ENCODE results near the gene TCP10L. TPM values are rescaled to one million over a fixed set of nuclear protein-coding genes. Genes with fewer than 3 reads are reported as not detected.

The TCP10L gene
- total and polyA plus RNA-seq, 10 of the 15 experiments (the other 5 are each of a cell fraction or from before 2014, with no cell fraction given) = 0.11 to 0.45 (median 0.19) TPM; not detected in 3

DNA sequence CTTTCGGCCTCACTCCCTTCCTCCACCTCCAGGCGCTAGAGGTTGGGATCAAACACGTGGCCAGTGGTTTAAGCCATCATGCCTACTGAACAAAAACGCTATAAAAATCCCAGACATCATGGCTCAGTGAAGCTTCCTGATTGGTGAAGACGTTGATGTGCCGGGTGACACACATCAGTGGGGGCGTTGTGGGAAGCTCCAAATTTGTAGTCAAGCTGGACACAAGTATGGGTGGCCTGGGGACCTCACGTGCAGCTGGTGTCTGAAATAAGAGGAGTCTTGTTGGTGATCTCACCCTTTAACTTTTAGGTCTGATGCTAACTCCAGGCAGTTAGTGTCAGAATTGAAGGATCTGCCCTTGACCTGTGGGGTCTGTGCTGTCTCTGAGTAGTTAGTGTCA lies 20.1 kb upstream of the TCP10L start:
- ChIA-PET RAD21 (ENCODE audit: unreplicated experiment) (no interaction called here), POLR2A (no interaction called here), SMC1A (ENCODE audit: uncharacterized antibody, unreplicated experiment) (no interaction called here), CTCF (no interaction called here)
- Histone ChIP-seq H4K20me1 (ENCODE audit: control insufficient read depth, insufficient read depth) (no peaks in the 10 kb centered on the region), H3K27ac (ENCODE audit: control insufficient read depth, insufficient read depth) (no peak overlapping the region), H3K4me3 (no peak overlapping the region), H3K36me3 (ENCODE audit: control insufficient read depth in 2 of 2, insufficient read depth in 2 of 2, low read length in 1 of 2) (peaks cover 9 to 30% of the 10 kb centered on the region in 2 experiments; a peak in 3 of 4 replicates), H3K27me3 (replicated peaks in 1 of 2; ENCODE audit: control insufficient read depth in 2 of 2, insufficient read depth in 2 of 2, low read length in 1 of 2) (no peaks in the 10 kb centered on the region), H3K79me2 (ENCODE audit: control insufficient read depth, insufficient read depth, low read length) (peaks cover 2% of the 10 kb centered on the region), H3K9me3 (replicated peaks; ENCODE audit: control insufficient read depth, insufficient read depth, low read length) (no peaks in the 10 kb centered on the region), H3K9ac (ENCODE audit: control insufficient read depth, insufficient read depth, low read length) (no peak overlapping the region), H2AFZ (ENCODE audit: control insufficient read depth, low read depth, low read length) (no peak overlapping the region), H3K4me2 (ENCODE audit: control insufficient read depth, insufficient read depth) (no peak overlapping the region), H3K4me1 (ENCODE audit: control insufficient read depth, insufficient read depth, low read length) (no peaks in the 10 kb centered on the region)
- FAIRE-seq (no peak), DNase-seq (ENCODE audit: low read depth, low spot score) (no peak), ATAC-seq (no peak)
- intact Hi-C loops (cut with micrococcal nuclease; ENCODE audit: unreplicated experiment) = loop anchor here (10.0 kb wide), 1 partner anchor 741 kb away; no protein-coding TSS in a partner anchor
- in situ Hi-C loops (cut with MboI) = loop anchor here (10.0 kb wide), 1 partner anchor 201 kb away; no protein-coding TSS in a partner anchor
- no peak for TF ChIP-seq CBX5 (IDR thresholded peaks at IDR 0.05; ENCODE audit: low read depth)
- WGBS (ENCODE audit: insufficient coverage, insufficient replicate concordance, low lambda C conversion rate, missing lambda C conversion rate) = 84% methylated on average over 8 of the region's 8 CpGs
- BruUV-seq (replicated peaks) = no TSS peak

DNA sequence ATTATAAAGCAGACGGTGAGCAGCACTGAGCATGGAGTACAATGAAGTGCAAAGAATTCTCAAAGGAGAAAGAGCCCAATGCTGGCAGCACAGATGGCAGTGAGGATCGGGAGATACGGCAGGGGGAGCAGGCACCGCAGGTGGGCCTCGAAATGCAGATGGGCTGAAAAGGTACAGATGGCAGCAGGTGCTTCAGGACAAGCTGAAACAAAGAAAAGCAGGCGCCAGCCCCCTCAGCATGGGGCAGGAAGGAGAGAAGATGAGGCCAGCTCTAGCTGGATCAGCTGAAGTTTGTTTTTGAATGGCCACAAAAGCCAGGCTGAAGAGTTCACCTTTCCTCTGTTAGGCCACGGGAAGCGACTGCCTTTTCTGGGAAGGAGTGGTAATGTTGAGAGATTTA lies 19.1 kb upstream of the TCP10L start:
- H3K4me2 ChIP-seq (ENCODE audit: control insufficient read depth, insufficient read depth) = no peak overlapping the region
- no peak overlapping the region for H3K4me3 ChIP-seq
- H3K27ac ChIP-seq (ENCODE audit: control insufficient read depth, insufficient read depth) = no peak overlapping the region
- H3K4me1 ChIP-seq (ENCODE audit: control insufficient read depth, insufficient read depth, low read length) = no peaks in the 10 kb centered on the region
- H4K20me1 ChIP-seq (ENCODE audit: control insufficient read depth, insufficient read depth) = no peaks in the 10 kb centered on the region
- H3K36me3 ChIP-seq (ENCODE audit: control insufficient read depth in 2 of 2, insufficient read depth in 2 of 2, low read length in 1 of 2) = peaks cover 9 to 26% of the 10 kb centered on the region in 2 experiments; a peak in 3 of 4 replicates
- POLR2A ChIA-PET = no interaction called here
- no peak for ATAC-seq
- no peaks in the 10 kb centered on the region for H3K27me3 ChIP-seq (replicated peaks in 1 of 2; ENCODE audit: control insufficient read depth in 2 of 2, insufficient read depth in 2 of 2, low read length in 1 of 2)
- intact Hi-C loops (cut with micrococcal nuclease; ENCODE audit: unreplicated experiment) = loop anchor here (10.0 kb wide), 1 partner anchor 740 kb away; no protein-coding TSS in a partner anchor
- H3K9ac ChIP-seq (ENCODE audit: control insufficient read depth, insufficient read depth, low read length) = no peak overlapping the region
- BruUV-seq (replicated peaks) = no TSS peak
- no peak for FAIRE-seq
- SMC1A ChIA-PET (ENCODE audit: uncharacterized antibody, unreplicated experiment) = no interaction called here
- RAD21 ChIA-PET (ENCODE audit: unreplicated experiment) = no interaction called here
- no peaks in the 10 kb centered on the region for H3K9me3 ChIP-seq (replicated peaks; ENCODE audit: control insufficient read depth, insufficient read depth, low read length)
- WGBS (ENCODE audit: insufficient coverage, insufficient replicate concordance, low lambda C conversion rate, missing lambda C conversion rate) = 95% methylated on average over 8 of the region's 8 CpGs
- in situ Hi-C loops (cut with MboI) = loop anchor here (10.0 kb wide), 1 partner anchor 200 kb away; no protein-coding TSS in a partner anchor
- no peak for DNase-seq (ENCODE audit: low read depth, low spot score)
- CTCF ChIA-PET = no interaction called here
- H2AFZ ChIP-seq (ENCODE audit: control insufficient read depth, low read depth, low read length) = no peak overlapping the region
- H3K79me2 ChIP-seq (ENCODE audit: control insufficient read depth, insufficient read depth, low read length) = no peaks in the 10 kb centered on the region
- no peak for TF ChIP-seq MXI1 (IDR thresholded peaks at IDR 0.05; ENCODE audit: low read depth, low read length)
- TF ChIP-seq ZNF687 (IDR thresholded peaks at IDR 0.05) = no peak
- no peak for TF ChIP-seq IRF4 (IDR thresholded peaks at IDR 0.05; ENCODE audit: low read depth, low read length)
- no peak for TF ChIP-seq EP300 (IDR thresholded peaks at IDR 0.05; ENCODE audit: borderline replicate concordance in 1 of 2, control insufficient read depth in 1 of 2, low read depth in 2 of 2, low read length in 2 of 2)
- TF ChIP-seq CBX5 (IDR thresholded peaks at IDR 0.05; ENCODE audit: low read depth) = no peak
- no peak for TF ChIP-seq CREB1 (IDR thresholded peaks at IDR 0.05; ENCODE audit: low read depth)
- TF ChIP-seq NBN (IDR thresholded peaks at IDR 0.05) = no peak
- no peak for TF ChIP-seq EZH2 (IDR thresholded peaks at IDR 0.05; ENCODE audit: borderline replicate concordance, control insufficient read depth, low read depth, low read length)
- no peak for TF ChIP-seq E2F4 (IDR thresholded peaks at IDR 0.05; ENCODE audit: low read depth, low read length)
- TF ChIP-seq, protein P1, sequence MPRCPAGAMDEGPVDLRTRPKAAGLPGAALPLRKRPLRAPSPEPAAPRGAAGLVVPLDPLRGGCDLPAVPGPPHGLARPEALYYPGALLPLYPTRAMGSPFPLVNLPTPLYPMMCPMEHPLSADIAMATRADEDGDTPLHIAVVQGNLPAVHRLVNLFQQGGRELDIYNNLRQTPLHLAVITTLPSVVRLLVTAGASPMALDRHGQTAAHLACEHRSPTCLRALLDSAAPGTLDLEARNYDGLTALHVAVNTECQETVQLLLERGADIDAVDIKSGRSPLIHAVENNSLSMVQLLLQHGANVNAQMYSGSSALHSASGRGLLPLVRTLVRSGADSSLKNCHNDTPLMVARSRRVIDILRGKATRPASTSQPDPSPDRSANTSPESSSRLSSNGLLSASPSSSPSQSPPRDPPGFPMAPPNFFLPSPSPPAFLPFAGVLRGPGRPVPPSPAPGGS (IDR thresholded peaks at IDR 0.05; ENCODE audit: borderline replicate concordance, insufficient read depth, low read depth, low read length, poor library complexity, severe bottlenecking) = no peak
- no peak for TF ChIP-seq ESRRA (IDR thresholded peaks at IDR 0.05; ENCODE audit: low read length)
